ENCODE measurements around the gene TMEM235. TPM values are rescaled to one million over a fixed set of nuclear protein-coding genes. Genes with fewer than 3 reads are reported as not detected.
A peak's percentile ranks its signal among the peaks of the same experiment; 100 is the strongest.

The TMEM235 gene
- total and polyA plus RNA-seq, 9 of the 15 experiments (the other 6 are each of a cell fraction or from before 2014, with no cell fraction given), result not detected

DNA sequence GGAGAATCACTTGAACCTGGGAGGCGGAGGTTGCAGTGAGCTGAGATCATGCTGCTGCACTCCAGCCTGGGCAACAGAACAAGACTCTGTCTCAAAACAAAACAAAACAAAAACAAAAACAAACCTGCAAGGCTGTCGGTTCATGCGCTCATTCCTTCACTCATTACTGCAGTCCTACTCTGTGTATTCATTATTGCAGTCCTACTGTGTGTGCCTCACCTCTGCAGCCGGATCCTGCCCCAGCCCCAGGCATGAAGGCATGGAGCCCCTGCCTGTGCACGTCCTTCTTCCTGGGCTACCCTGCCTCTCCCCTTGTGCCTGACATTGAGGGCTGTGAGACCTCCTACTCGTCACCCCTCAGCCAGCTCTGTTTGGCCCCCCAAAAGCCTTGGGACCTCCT is 57.6 kb downstream of the TMEM235 start:
- FAIRE-seq, result no peak
- Histone ChIP-seq H3K4me2 (ENCODE audit: insufficient read depth, low read length) (no peak overlapping the region), H3K36me3 (ENCODE audit: control insufficient read depth, insufficient read depth, low read length) (no peaks in the 10 kb centered on the region), H3K27me3 (ENCODE audit: control insufficient read depth in 2 of 2, insufficient read depth in 2 of 2, low read length in 2 of 2) (no peaks in the 10 kb centered on the region), H3K79me2 (ENCODE audit: control insufficient read depth, insufficient read depth, low read length) (no peaks in the 10 kb centered on the region), H3K27ac (ENCODE audit: extremely low read depth, low read depth, low read length) (no peak overlapping the region), H3K4me1 (replicated peaks in 1 of 2; ENCODE audit: control insufficient read depth in 2 of 2, insufficient read depth in 2 of 2, low read length in 2 of 2) (peaks cover 4 to 28% of the 10 kb centered on the region in 2 experiments; a peak in 4 of 5 replicates), H3K9me3 (replicated peaks; ENCODE audit: control insufficient read depth, insufficient read depth, low read depth, low read length) (no peaks in the 10 kb centered on the region), H4K20me1 (replicated peaks; ENCODE audit: control insufficient read depth, insufficient read depth, low read length) (no peaks in the 10 kb centered on the region), H3K9me1 (ENCODE audit: control insufficient read depth, insufficient read depth, low read length) (peaks cover 2% of the 10 kb centered on the region), H2AFZ (ENCODE audit: low read depth, low read length) (peak overlapping the region; percentile 89; the same call in 1 of the 2 replicates), H3K4me3 (no peak overlapping the region), H3K9ac (ENCODE audit: insufficient read depth in 1 of 2, low read depth in 2 of 2, low read length in 2 of 2) (peak overlapping the region in 1 of 2 experiments; percentile 71; a peak in 2 of 4 replicates)
- POLR2A ChIA-PET, result interaction anchor here (0.5 to 0.9 kb wide), 2 partner anchors 71 to 95 kb away, joined by 3 to 4 read pairs; partner anchors contain the start of gene SOCS3
- intact Hi-C loops (cut with micrococcal nuclease), result loop anchor here (1.0 to 2.0 kb wide), 2 partner anchors 71 to 134 kb away; partner anchors contain the start of gene SOCS3
- TF ChIP-seq, protein P1, sequence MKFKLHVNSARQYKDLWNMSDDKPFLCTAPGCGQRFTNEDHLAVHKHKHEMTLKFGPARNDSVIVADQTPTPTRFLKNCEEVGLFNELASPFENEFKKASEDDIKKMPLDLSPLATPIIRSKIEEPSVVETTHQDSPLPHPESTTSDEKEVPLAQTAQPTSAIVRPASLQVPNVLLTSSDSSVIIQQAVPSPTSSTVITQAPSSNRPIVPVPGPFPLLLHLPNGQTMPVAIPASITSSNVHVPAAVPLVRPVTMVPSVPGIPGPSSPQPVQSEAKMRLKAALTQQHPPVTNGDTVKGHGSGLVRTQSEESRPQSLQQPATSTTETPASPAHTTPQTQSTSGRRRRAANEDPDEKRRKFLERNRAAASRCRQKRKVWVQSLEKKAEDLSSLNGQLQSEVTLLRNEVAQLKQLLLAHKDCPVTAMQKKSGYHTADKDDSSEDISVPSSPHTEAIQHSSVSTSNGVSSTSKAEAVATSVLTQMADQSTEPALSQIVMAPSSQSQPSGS (CRISPR knock-in tag; IDR thresholded peaks at IDR 0.05), result no peak
- TF ChIP-seq ZKSCAN1 (IDR thresholded peaks at IDR 0.05; ENCODE audit: low read depth, low read length), result peak; percentile 97
- no peak for ATAC-seq
- 84% methylated on average over 6 of the region's 6 CpGs for WGBS (ENCODE audit: insufficient coverage, low coverage, missing lambda C conversion rate)
- CTCF ChIA-PET (ENCODE audit: low intra/inter-chr PET ratio), result interaction anchor here (1.4 to 2.1 kb wide), 3 partner anchors 23 to 133 kb away, joined by 3 to 12 read pairs (median 11); no protein-coding TSS in a partner anchor
- DNase-seq (ENCODE audit: extremely low read depth in 1 of 4, low spot score in 3 of 4), result no peak
- BruUV-seq (replicated peaks), result no TSS peak
- in situ Hi-C loops (cut with MboI), result no loop called here
